A549 (cell line): Measurements from ENCODE around the gene CHST11. TPM values are rescaled to one million over a fixed set of nuclear protein-coding genes. Genes with fewer than 3 reads are reported as not detected.
A peak's percentile ranks its signal among the peaks of the same experiment; 100 is the strongest.

Source experiments
- ATAC-seq, 2 experiments: fragments of 200-7000 bp in 1 of 2; fragments of >200 bp in 1 of 2; cut with Nextera tagmentation in 1 of 2; cut with Tn5 transposase in 1 of 2; 3 replicates each; pipeline versions ENCODE4 v1.8.0 to v1.9.1; 2018 to 2020; ENCODE audit warnings: mild to moderate bottlenecking in 1 of 2, moderate library complexity in 1 of 2
- CTCF ChIA-PET: fragments of 300-600 bp; sonication (Branson Sonifier 250); formaldehyde crosslinking; extraction: SDS; loops from one replicate; lab custom pipeline; 2021; ENCODE audit warnings: antibody characterized with exemption, inconsistent platforms; lab: Yijun Ruan, JAX
- POLR2A ChIA-PET: fragments of 350-600 bp; formaldehyde crosslinking; extraction: SDS; loops from one replicate; lab custom pipeline; 2021; ENCODE audit warnings: antibody characterized with exemption, inconsistent platforms; lab: Yijun Ruan, JAX
- DNase-seq, 2 experiments: peaks; one replicate each; pipeline versions ENCODE4 v3.0.0 to v3.0.0-alpha.2; 2011 to 2016; ENCODE audit warnings: low read depth in 1 of 2, low spot score in 1 of 2
- FAIRE-seq: peaks from 2 replicates; lab custom pipeline; 2011; peaks lifted over from hg19 to GRCh38; lab: Jason Lieb, UNC
- H3K27ac ChIP-seq, 2 experiments: fragments of >200 bp; sonication (Bioruptor Twin); formaldehyde crosslinking; 3 replicates each; pipeline ENCODE4 v1.5.1; 2016 to 2017
- H3K4me1 ChIP-seq: fragments of >200 bp; sonication (Bioruptor Twin); formaldehyde crosslinking; 3 replicates; pipeline ENCODE4 v1.6.1; 2016
- H3K4me2 ChIP-seq: fragments of >200 bp; sonication (Bioruptor Twin); formaldehyde crosslinking; 3 replicates; pipeline ENCODE4 v1.6.1; 2016
- H3K4me3 ChIP-seq: fragments of >200 bp; sonication (Bioruptor Twin); formaldehyde crosslinking; 3 replicates; pipeline ENCODE4 v1.5.1; 2016
- H3K9me3 ChIP-seq: fragments of >200 bp; sonication (Bioruptor Twin); formaldehyde crosslinking; 3 replicates; pipeline ENCODE4 v1.6.1; 2016
- CBX8 ChIP-seq: fragments of 200-600 bp; sonication (generic); IDR thresholded peaks from 2 replicates; pipeline ENCODE4 v1.6.1; 2016
- CEBPB ChIP-seq, 2 experiments: fragments of >200 bp in 1 of 2; sonication (Bioruptor Twin) in 1 of 2; formaldehyde crosslinking in 1 of 2; IDR thresholded peaks; 2 replicates each; pipeline ENCODE4 v1.6.1; 2012 to 2016
- CHD2 ChIP-seq: fragments of 150-350 bp; IDR thresholded peaks from 2 replicates; pipeline ENCODE4 v1.6.1; 2014; ENCODE audit warnings: low read length; ENCODE audit not compliant: partially characterized antibody
- EHMT2 ChIP-seq: fragments of 200-600 bp; sonication (generic); IDR thresholded peaks from 2 replicates; pipeline ENCODE4 v1.6.1; 2016; ENCODE audit warnings: antibody characterized with exemption, low read depth, mild to moderate bottlenecking, moderate library complexity
- EP300 ChIP-seq, 2 experiments: fragments of >200 bp; sonication (Bioruptor Twin); formaldehyde crosslinking; IDR thresholded peaks; 2 replicates in 1 of 2; 3 replicates in 1 of 2; pipeline ENCODE4 v1.6.1; 2016 to 2017
- GATA3 ChIP-seq: IDR thresholded peaks from 2 replicates; pipeline ENCODE4 v1.6.1; 2012; ENCODE audit warnings: borderline replicate concordance
- HDAC2 ChIP-seq: fragments of 200-600 bp; sonication (generic); IDR thresholded peaks from 2 replicates; pipeline ENCODE4 v1.6.1; 2016
- HES2 ChIP-seq: fragments of >200 bp; sonication (Bioruptor Twin); formaldehyde crosslinking; IDR thresholded peaks from 2 replicates; pipeline ENCODE4 v1.6.1; 2016
- HEYL ChIP-seq: fragments of 250-450 bp; sonication (Bioruptor Pico); IDR thresholded peaks from 2 replicates; pipeline ENCODE4 v1.8.0; 2021; ENCODE audit warnings: mild to moderate bottlenecking, moderate library complexity
- HMGXB4 ChIP-seq: fragments of 250-450 bp; sonication (Bioruptor Pico); IDR thresholded peaks from 2 replicates; pipeline ENCODE4 v1.5.0; 2021; ENCODE audit warnings: mild to moderate bottlenecking, moderate library complexity, borderline replicate concordance
- HOXA7 ChIP-seq: fragments of 250-450 bp; sonication (Bioruptor Pico); IDR thresholded peaks from 2 replicates; pipeline ENCODE4 v1.5.0; 2020; ENCODE audit warnings: mild to moderate bottlenecking, moderate library complexity
- HOXB13 ChIP-seq: fragments of 250-450 bp; sonication (Bioruptor Pico); IDR thresholded peaks from 2 replicates; pipeline ENCODE4 v1.5.0; 2020; ENCODE audit warnings: low read depth, mild to moderate bottlenecking, moderate library complexity
- JUNB ChIP-seq: fragments of >200 bp; sonication (Bioruptor Twin); formaldehyde crosslinking; IDR thresholded peaks from 2 replicates; pipeline ENCODE4 v1.6.1; 2016
- KDM5A ChIP-seq: fragments of 200-600 bp; sonication (generic); IDR thresholded peaks from 2 replicates; pipeline ENCODE4 v1.6.1; 2016; ENCODE audit warnings: antibody characterized with exemption, mild to moderate bottlenecking
- MYC ChIP-seq: IDR thresholded peaks from 2 replicates; pipeline ENCODE4 v1.6.1; 2012; ENCODE audit warnings: mild to moderate bottlenecking, inconsistent platforms, low read length, improper control_type of control experiment, borderline replicate concordance
- NFE2L2 ChIP-seq: fragments of 150-350 bp; conservative IDR thresholded peaks from 2 replicates; pipeline ENCODE4 v1.6.1; 2014; ENCODE audit warnings: low read length
- PHF8 ChIP-seq: fragments of 200-600 bp; sonication (generic); IDR thresholded peaks from 2 replicates; pipeline ENCODE4 v1.6.1; 2016; ENCODE audit warnings: low read depth, mild to moderate bottlenecking, antibody characterized with exemption, moderate library complexity, borderline replicate concordance
- POLR2A ChIP-seq: IDR thresholded peaks from 2 replicates; pipeline ENCODE4 v1.6.1; 2012; ENCODE audit warnings: mild to moderate bottlenecking, low read length
- RAD21 ChIP-seq, 2 experiments: fragments of >200 bp in 1 of 2; sonication (Bioruptor Twin) in 1 of 2; formaldehyde crosslinking in 1 of 2; IDR thresholded peaks in 1 of 2; conservative IDR thresholded peaks in 1 of 2; 2 replicates in 1 of 2; 3 replicates in 1 of 2; pipeline ENCODE4 v1.6.1; 2012 to 2018; ENCODE audit warnings: inconsistent platforms in 1 of 2
- SREBF2 ChIP-seq: fragments of 450-650 bp; IDR thresholded peaks from 2 replicates; pipeline ENCODE4 v1.6.1; 2014; ENCODE audit warnings: mild to moderate bottlenecking, moderate library complexity
- USF2 ChIP-seq: fragments of 450-650 bp; IDR thresholded peaks from 2 replicates; pipeline ENCODE4 v1.6.1; 2014; ENCODE audit warnings: antibody characterized with exemption
- ZNF302 ChIP-seq: fragments of 250-450 bp; sonication (Bioruptor Pico); IDR thresholded peaks from 2 replicates; pipeline ENCODE4 v1.9.0; 2021; ENCODE audit warnings: inconsistent platforms, mild to moderate bottlenecking, moderate library complexity
- ZSCAN20 ChIP-seq: fragments of 250-450 bp; sonication (Bioruptor Pico); IDR thresholded peaks from 2 replicates; pipeline ENCODE4 v1.8.0; 2022; ENCODE audit warnings: mild to moderate bottlenecking, moderate library complexity
- WGBS: methylation state at CpG from one replicate; pipeline ENCODE4 v1.1.6; 2017; ENCODE audit errors: missing lambda C conversion rate; 5-methylcytosine and 5-hydroxymethylcytosine counted together
- polyA plus RNA-seq, 4 experiments: library from polyadenylated mRNA; depleted of rRNA in 3 of 4; stranded (reverse); fragments of >200 nt; fragmentation: RNase III in 1 of 4; extraction: RNeasy Plus Mini Kit Qiagen cat#74134 plus additional on column Dnase treatment in 1 of 4; gene quantifications; 2 replicates in 3 of 4; 3 replicates in 1 of 4; pipeline ENCODE4 v1.2.3, GENCODE V29; 2011 to 2017
- TF ChIP-seq, protein P1 (sequence below): fragments of >200 bp; sonication (Bioruptor Twin); formaldehyde crosslinking; IDR thresholded peaks from 3 replicates; pipeline ENCODE4 v1.5.1; 2016
- TF ChIP-seq, protein P2 (sequence below): IDR thresholded peaks from 2 replicates; pipeline ENCODE4 v1.6.1; 2012
- TF ChIP-seq, protein P3 (sequence below): fragments of >200 bp; sonication (Bioruptor Twin); formaldehyde crosslinking; IDR thresholded peaks from 3 replicates; pipeline ENCODE4 v1.6.1; 2016

CHST11 gene
- polyA plus RNA-seq, 2 of the 4 experiments (the other 2 are of a cell fraction) = 19.2 to 21.8 TPM

DNA sequence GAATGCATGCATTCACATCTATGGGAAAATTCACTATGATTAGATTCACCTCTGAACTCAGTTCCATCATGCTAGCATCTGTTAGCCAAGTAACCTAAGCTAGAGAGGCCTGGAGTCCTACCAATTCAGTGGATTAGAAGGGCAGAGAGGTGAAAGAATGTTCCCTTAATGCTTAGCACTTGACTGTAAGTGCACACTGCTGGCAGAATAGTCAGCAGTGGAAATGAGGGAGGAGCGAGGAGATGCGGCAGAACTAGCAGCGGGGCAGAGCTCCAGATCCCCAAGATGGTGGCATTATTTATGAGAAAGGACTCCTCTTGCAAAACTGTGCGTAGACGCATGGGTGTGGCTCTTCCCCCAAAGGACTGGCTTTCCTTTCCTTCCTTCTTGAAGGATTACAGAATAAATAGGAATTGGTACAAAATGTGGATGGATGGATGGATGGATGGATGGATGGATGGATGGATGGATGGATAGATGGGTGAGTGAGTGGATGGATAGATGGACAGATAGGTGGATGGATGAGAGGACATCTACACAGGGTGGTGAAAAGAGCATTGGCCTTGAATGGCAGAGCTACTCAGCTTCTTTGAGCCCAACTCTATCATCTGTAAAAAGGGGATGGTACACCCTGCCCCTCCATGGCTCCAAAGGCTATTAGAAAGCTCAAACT, 227.2 kb downstream of the CHST11 start (continued):
- no peak for TF ChIP-seq RAD21 (conservative IDR thresholded peaks at IDR 0.05 in 1 of 2, IDR thresholded peaks at IDR 0.05 in 1 of 2)
- TF ChIP-seq NFE2L2 = no peak

DNA sequence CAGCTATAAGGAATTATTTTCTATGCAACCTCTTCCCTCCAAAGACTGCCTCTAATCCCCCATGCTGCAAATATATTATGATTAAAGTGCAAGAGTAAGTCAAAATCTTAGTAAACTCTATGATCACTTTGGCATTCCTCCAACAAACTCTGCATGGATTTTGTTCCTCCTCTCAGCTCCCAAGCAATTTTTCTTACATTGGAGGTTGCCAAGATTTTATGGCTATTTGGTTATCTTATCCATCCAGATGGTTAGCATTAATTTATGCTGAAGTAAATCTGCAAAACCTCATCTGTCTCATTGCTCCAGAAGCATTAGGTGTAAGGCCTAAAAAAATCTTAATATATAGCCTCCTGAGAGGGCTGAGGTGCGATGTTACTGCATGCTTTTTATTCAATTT, 228.1 kb downstream of the CHST11 start:
- no peaks in the 10 kb centered on the region for H3K9me3 ChIP-seq
- ATAC-seq = no peak
- ChIA-PET CTCF (interaction anchor here (1.6 kb wide), 1 partner anchor 17 kb away, joined by 4 read pairs; no protein-coding TSS in a partner anchor), POLR2A (no interaction called here)
- DNase-seq = no peak
- no peak for TF ChIP-seq POLR2A
- TF ChIP-seq EHMT2 = no peak
- no peak for TF ChIP-seq HDAC2
- TF ChIP-seq PHF8 = no peak
- TF ChIP-seq, protein P1, sequence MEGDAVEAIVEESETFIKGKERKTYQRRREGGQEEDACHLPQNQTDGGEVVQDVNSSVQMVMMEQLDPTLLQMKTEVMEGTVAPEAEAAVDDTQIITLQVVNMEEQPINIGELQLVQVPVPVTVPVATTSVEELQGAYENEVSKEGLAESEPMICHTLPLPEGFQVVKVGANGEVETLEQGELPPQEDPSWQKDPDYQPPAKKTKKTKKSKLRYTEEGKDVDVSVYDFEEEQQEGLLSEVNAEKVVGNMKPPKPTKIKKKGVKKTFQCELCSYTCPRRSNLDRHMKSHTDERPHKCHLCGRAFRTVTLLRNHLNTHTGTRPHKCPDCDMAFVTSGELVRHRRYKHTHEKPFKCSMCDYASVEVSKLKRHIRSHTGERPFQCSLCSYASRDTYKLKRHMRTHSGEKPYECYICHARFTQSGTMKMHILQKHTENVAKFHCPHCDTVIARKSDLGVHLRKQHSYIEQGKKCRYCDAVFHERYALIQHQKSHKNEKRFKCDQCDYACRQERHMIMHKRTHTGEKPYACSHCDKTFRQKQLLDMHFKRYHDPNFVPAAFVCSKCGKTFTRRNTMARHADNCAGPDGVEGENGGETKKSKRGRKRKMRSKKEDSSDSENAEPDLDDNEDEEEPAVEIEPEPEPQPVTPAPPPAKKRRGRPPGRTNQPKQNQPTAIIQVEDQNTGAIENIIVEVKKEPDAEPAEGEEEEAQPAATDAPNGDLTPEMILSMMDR = no peak
- TF ChIP-seq HES2 = no peak
- no peak for TF ChIP-seq CEBPB (IDR thresholded peaks at IDR 0.05)
- no peak overlapping the region for H3K4me3 ChIP-seq
- 93% methylated on average over 1 of the region's 1 CpG for WGBS
- no peak for FAIRE-seq
- H3K4me1 ChIP-seq = peaks cover 10% of the 10 kb centered on the region; the same call in 2 of the 3 replicates
- no peak overlapping the region for H3K27ac ChIP-seq
- no peak overlapping the region for H3K4me2 ChIP-seq

DNA sequence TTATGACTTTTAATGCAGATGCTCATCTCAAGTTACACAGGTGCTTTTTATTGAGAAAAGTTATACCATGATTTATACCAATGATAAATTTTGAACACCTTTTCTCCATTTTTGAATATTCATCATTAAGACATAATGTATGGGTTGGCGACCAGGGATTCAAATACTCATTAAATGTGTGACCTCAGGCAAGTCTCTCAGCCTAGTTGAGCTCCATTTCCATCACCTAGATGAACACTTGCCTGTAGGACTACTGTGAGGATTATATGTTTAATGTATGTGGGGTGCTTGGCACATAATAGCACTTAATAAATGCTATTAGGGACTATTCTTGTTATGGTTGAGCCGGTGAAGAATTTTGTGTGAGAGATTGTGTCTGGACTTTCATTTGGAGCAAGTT, 228.6 kb downstream of the CHST11 start:
- DNase-seq (no peak), ATAC-seq (no peak), FAIRE-seq (no peak)
- H3K4me2 ChIP-seq = no peak overlapping the region
- ChIA-PET CTCF (interaction anchor here (1.3 to 1.6 kb wide), 2 partner anchors 17 to 303 kb away, joined by 3 to 4 read pairs; no protein-coding TSS in a partner anchor), POLR2A (no interaction called here)
- WGBS = 92% methylated on average over 2 of the region's 2 CpGs
- no peak overlapping the region for H3K4me3 ChIP-seq
- TF ChIP-seq HOXA7 = no peak
- no peak for TF ChIP-seq CHD2
- TF ChIP-seq ZNF302 = no peak
- no peak for TF ChIP-seq GATA3
- TF ChIP-seq HEYL = no peak
- TF ChIP-seq, protein P2, sequence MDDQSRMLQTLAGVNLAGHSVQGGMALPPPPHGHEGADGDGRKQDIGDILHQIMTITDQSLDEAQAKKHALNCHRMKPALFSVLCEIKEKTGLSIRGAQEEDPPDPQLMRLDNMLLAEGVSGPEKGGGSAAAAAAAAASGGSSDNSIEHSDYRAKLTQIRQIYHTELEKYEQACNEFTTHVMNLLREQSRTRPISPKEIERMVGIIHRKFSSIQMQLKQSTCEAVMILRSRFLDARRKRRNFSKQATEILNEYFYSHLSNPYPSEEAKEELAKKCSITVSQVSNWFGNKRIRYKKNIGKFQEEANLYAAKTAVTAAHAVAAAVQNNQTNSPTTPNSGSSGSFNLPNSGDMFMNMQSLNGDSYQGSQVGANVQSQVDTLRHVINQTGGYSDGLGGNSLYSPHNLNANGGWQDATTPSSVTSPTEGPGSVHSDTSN = no peak
- 0 out of 6 replicates have a peak overlapping the region, but pooled peaks of 1 of the 2 experiments have one; percentile 20 for H3K27ac ChIP-seq
- peaks cover 10% of the 10 kb centered on the region; the same call in 2 of the 3 replicates for H3K4me1 ChIP-seq
- H3K9me3 ChIP-seq = no peaks in the 10 kb centered on the region

- Histone ChIP-seq H3K9me3 (no peaks in the 10 kb centered on the region), H3K4me2 (peak overlapping the region; percentile 6), H3K4me1 (peaks cover 10% of the 10 kb centered on the region; the same call in 2 of the 3 replicates), H3K4me3 (no peak overlapping the region), H3K27ac (peak overlapping the region in 1 of 2 experiments; percentile 15; a peak in 1 of 6 replicates)
- ATAC-seq (peak in 1 of 2 experiments; percentile 44; a peak in 2 of 6 replicates), DNase-seq (peak in 1 of 2 experiments; percentile 41), FAIRE-seq (no peak)
- WGBS = 50% methylated on average over 3 of the region's 3 CpGs
- CTCF ChIA-PET = interaction anchor here (1.3 to 1.6 kb wide), 2 partner anchors 18 to 304 kb away, joined by 3 to 4 read pairs; no protein-coding TSS in a partner anchor
- POLR2A ChIA-PET = no interaction called here
- TF ChIP-seq SREBF2 (no peak), CBX8 (no peak), ZSCAN20 (no peak), EP300 (IDR thresholded peaks at IDR 0.05) (no peak), HOXB13 (CRISPR knock-in tag) (no peak), HMGXB4 (CRISPR knock-in tag) (no peak), KDM5A (no peak), GATA3 (no peak), JUNB (no peak), USF2 (no peak), POLR2A (no peak), MYC (no peak)
- TF ChIP-seq, protein P3, sequence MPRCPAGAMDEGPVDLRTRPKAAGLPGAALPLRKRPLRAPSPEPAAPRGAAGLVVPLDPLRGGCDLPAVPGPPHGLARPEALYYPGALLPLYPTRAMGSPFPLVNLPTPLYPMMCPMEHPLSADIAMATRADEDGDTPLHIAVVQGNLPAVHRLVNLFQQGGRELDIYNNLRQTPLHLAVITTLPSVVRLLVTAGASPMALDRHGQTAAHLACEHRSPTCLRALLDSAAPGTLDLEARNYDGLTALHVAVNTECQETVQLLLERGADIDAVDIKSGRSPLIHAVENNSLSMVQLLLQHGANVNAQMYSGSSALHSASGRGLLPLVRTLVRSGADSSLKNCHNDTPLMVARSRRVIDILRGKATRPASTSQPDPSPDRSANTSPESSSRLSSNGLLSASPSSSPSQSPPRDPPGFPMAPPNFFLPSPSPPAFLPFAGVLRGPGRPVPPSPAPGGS = no peak
Measured at GRCh38 chr12:104686196-104686595, 229.4 kb downstream of the CHST11 start.
